Stimulated activated CD4-positive, alpha-beta T cell treated with anti-CD3 and anti-CD28 coated beads, TNF-alpha, amount 100 ng/mL, for 1 hour (primary cell): ENCODE data around the gene LSM14A.
"Not testable (repeated sequence)": the region's sequence is repeated elsewhere in the genome, so short reads cannot be mapped to it uniquely, and the experiment has no call there.

Source experiments
- DNase-seq, 3 donors: peaks; one replicate each; pipeline ENCODE4 v3.0.0-alpha.2; 2020; ENCODE audit warnings: low read depth in 3 of 3, low spot score in 1 of 3

Gene LSM14A

DNA sequence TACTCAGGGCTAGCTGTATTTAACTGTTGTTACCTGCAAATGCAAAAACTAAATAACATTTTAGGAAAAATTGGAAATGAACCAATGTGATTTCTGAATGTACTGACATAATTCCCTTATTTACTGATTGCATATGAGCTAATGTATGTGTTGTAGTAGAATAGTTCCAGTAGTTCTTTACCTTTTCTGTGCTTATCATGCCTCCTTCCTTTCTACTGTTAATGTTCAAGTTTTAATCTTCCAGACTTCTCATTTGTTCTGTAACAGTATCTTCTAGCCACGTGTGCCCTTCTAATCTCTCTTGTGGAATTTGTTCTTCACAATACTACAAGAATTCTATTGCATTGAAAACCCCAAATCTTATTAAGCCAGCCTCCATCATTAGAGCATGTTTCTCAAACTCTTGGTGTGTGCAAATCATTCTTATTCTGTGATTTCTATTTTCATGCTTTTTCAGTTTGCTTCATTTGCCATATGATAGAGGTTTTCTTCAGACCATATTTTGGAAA is 17.7 kb downstream of the LSM14A start:
- no peak for DNase-seq

- no peak for DNase-seq
Measured at GRCh38 chr19:34191355-34191962, 19.2 kb downstream of the LSM14A start.

GRCh38 chr19:34193439-34193838 is 21.1 kb downstream of the LSM14A start:
- no peak for DNase-seq

- DNase-seq = no peak
Measured at GRCh38 chr19:34193876-34194275, 21.6 kb downstream of the LSM14A start.

DNA sequence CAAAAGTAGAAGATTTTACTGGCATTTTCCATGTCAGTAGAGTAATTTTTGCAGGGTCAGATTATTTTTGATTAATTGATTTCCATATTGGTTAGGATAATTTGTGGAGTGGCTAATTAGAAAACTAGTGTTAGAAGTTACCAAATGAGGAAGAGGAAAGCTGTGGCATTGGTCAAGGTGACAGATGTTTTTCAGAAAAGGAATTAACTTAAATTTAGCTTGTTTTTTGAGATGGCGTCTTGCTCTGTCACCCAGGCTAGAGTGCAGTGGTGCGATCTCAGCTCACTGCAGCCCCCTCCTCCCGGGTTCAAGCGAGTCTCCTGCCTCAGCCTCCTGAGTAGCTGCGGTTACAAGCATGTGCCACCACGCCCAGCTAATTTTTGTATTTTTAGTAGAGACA is 28.8 kb downstream of the LSM14A start:
- DNase-seq = no peak

- DNase-seq = not testable (repeated sequence)
Measured at GRCh38 chr19:34205324-34205723, 33.0 kb downstream of the LSM14A start.

GRCh38 chr19:34208291-34208884 is 36.1 kb downstream of the LSM14A start:
- DNase-seq = no peak

DNA sequence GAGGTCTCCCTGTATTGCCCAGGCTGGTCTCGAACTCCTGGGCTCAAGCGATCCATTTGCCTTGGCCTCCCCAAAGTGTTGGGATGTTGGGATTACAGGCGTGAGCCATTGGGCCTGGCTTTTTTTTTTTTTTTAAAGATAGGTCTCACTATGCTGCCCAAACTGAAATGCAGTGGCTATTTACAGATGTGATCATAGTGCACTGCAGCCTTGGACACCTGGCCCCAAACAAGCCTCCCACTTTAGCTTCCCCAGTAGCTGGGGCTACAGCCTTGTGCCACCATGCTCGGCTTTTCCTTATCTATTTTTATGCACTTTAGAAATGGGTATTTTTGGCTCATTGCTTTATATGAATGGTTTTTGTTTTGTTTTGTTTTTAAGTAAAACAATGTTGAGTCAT is 37.4 kb downstream of the LSM14A start:
- no peak for DNase-seq

GRCh38 chr19:34213283-34213682 is 41.0 kb downstream of the LSM14A start:
- no peak for DNase-seq

GRCh38 chr19:34214040-34214439 is 41.7 kb downstream of the LSM14A start:
- no peak for DNase-seq

- no peak for DNase-seq
Measured at GRCh38 chr19:34215006-34215665, 42.8 kb downstream of the LSM14A start.

GRCh38 chr19:34215666-34216038 is 43.3 kb downstream of the LSM14A start:
- DNase-seq = no peak

- not testable (repeated sequence) for DNase-seq
Measured at GRCh38 chr19:34216745-34217219, 44.5 kb downstream of the LSM14A start.

DNA sequence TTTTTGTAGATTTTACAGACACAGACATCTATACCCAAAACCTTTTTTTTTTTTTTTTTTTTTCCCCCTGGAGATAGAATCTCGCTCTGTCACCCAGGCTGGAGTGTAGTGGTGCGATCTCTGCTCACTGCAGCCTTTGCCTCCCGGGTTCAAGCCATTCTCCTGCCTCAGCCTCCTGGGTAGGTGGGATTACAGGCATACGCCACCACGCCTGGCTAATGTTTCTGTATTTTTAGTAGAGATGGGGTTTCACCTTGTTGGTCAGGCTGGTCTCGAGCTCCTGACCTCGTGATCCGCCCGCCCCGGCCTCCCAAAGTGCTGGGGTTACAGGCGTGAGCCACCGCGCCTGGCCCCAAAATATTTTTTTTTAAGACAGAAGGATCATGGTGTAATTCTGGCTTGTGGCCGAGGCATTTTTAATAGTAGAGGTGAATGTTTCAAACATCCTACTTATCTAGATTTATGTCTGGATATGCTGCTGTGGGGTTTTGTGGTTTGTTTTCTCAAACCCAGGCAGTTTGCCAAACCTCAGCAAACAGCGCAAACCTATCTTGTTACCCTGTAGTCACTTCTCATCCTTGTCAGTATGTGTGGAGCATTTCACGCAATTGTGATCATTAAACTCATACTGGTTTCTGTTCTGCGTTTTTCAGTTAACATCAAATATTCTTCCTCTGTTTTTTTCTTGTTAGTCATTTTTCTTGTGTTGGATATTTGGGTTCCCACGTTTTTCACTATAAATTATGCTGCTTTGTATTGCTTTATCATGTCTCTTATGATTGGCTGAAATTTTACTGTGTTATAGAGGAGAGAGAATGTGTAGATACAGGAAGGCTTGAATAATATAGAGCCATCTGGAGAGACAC is 45.9 kb downstream of the LSM14A start:
- peak in 2 of 3 donors; percentile 29 to 37 for DNase-seq

DNA sequence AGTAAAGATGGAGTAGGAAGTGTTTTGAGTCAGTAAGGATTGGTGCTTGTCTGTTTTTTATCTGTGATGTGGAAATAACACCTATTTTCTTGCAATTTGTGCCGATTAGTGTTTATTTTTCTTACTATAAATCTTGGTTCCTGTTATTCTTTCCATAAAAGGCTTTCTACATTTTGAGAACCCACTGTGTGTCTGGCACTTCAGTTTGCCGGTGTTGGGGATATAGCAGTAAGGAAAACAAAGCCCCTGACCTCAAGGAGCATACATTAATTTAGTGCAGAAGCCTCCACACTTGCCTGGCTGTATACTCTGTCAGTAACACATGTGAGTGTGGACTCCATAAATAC is 46.5 kb downstream of the LSM14A start:
- no peak for DNase-seq

DNA sequence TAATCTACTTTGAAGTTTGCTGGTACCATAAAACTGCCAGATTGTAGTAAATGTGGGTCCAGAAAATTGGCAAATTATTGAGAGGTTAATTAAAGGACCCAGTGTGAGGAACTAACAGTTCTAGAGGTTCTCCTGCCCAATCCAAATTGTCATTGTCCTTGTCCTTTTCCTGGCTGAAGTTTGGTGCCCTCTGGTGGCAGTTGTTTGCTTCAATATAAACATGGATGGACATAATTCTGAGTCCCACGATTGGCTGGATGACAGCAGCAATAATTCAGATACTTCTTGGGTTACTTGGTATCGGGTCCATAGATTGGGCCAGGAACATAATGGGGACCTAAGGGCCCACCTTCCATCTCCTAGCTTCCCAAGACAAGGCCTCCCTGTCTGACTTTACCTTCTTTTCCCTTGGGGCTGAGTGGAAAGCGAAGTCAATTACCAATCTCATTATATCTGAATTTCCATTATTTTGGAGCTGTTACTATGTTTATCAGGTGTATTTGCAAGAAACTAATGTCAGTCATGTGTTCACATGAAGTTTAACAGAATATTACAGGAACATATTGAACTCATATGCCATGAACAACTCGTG is 48.3 kb downstream of the LSM14A start:
- DNase-seq = peak; percentile 3 to 26 (median 5)

DNA sequence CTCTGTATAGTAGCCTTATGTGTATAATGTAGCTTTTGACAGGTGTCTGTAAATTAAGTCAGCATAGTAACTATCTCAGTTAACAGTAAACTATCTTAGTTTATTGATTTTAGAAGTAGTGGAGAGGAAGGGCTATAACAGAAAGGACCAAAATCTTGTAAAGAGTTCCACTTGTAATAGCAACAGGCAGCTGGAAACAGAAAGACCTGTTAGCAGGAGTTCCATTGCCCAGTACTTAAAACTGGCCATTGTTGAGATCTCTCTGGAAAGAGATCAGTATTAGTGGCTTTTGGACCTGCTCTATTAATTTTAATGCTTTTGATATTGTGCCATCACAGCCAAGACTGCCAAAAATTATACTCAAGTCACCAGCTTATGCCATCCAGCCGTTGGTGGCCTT is 50.1 kb downstream of the LSM14A start:
- DNase-seq = no peak

GRCh38 chr19:34224996-34225658 is 52.8 kb downstream of the LSM14A start:
- no peak for DNase-seq

GRCh38 chr19:34225659-34226015 is 53.3 kb downstream of the LSM14A start:
- no peak for DNase-seq

DNA sequence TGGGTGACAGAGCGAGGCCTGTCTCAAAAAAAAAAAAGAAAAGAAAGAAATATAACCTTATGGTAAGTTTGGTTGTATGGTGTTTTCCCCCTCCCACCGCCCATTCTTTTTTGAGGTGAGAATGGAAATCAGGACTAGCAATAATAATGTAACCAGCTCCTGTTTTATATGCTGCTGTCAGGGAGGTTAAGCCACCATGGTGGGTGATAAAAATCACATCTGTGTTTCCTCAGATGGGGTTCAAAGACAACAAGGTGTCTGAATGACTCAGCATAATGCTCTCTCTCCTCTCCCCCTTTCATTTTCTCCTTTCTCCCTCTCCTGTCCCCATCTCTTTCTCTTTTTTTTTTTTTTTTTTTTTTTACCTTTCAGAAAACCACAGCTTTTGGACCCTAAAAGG is 53.7 kb downstream of the LSM14A start:
- DNase-seq = no peak

DNA sequence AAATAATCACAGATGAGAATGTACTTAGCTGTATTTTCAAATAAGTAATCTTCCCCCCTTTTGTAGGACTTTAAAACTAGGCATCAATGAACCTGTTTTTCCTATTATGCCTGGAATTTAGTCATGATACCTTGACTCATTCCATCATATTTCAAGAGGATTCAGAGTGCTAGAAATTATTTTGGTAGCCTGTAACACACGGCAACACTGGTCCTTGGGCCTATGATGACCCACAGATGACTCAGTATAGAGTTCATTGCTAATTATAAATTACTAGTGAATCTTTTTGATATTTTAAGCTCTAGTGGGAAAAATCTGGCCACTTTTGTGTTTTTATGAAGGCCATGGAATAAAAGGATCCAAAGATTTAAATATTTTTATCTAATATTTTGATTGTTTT is 56.0 kb downstream of the LSM14A start:
- no peak for DNase-seq
